Ishikawa (cell line): ENCODE data around the gene C1orf56.

Experiments
- CREB1 ChIP-seq: IDR thresholded peaks from 2 replicates; pipeline ENCODE4 v1.6.1; 2012; ENCODE audit warnings: low read depth
- EP300 ChIP-seq: IDR thresholded peaks from 2 replicates; pipeline ENCODE4 v1.6.1; 2012; ENCODE audit warnings: borderline replicate concordance
- NFIC ChIP-seq: IDR thresholded peaks from 2 replicates; pipeline ENCODE4 v1.6.1; 2012
- RAD21 ChIP-seq: IDR thresholded peaks from 2 replicates; pipeline ENCODE4 v1.6.1; 2012; ENCODE audit warnings: low read depth
- TCF12 ChIP-seq: IDR thresholded peaks from 2 replicates; pipeline ENCODE4 v1.6.1; 2012; ENCODE audit warnings: low read depth
- TEAD4 ChIP-seq: IDR thresholded peaks from 2 replicates; pipeline ENCODE4 v1.6.1; 2012
- YY1 ChIP-seq: IDR thresholded peaks from 2 replicates; pipeline ENCODE4 v1.6.1; 2012; ENCODE audit warnings: low read depth
- TF ChIP-seq, protein P1 (sequence below): IDR thresholded peaks from 2 replicates; pipeline ENCODE4 v1.6.1; 2012
- TF ChIP-seq, protein P2 (sequence below): IDR thresholded peaks from 2 replicates; pipeline ENCODE4 v1.6.1; 2012
- TF ChIP-seq, protein P3 (sequence below): IDR thresholded peaks from 2 replicates; pipeline ENCODE4 v1.6.1; 2012; ENCODE audit warnings: low read depth, mild to moderate bottlenecking

- TF ChIP-seq RAD21 (no peak), YY1 (no peak), CREB1 (no peak), EP300 (no peak), TEAD4 (no peak), NFIC (no peak), TCF12 (no peak)
- TF ChIP-seq, protein P1, sequence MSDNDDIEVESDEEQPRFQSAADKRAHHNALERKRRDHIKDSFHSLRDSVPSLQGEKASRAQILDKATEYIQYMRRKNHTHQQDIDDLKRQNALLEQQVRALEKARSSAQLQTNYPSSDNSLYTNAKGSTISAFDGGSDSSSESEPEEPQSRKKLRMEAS, result no peak
- TF ChIP-seq, protein P2, sequence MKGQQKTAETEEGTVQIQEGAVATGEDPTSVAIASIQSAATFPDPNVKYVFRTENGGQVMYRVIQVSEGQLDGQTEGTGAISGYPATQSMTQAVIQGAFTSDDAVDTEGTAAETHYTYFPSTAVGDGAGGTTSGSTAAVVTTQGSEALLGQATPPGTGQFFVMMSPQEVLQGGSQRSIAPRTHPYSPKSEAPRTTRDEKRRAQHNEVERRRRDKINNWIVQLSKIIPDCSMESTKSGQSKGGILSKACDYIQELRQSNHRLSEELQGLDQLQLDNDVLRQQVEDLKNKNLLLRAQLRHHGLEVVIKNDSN, result no peak
- TF ChIP-seq, protein P3, sequence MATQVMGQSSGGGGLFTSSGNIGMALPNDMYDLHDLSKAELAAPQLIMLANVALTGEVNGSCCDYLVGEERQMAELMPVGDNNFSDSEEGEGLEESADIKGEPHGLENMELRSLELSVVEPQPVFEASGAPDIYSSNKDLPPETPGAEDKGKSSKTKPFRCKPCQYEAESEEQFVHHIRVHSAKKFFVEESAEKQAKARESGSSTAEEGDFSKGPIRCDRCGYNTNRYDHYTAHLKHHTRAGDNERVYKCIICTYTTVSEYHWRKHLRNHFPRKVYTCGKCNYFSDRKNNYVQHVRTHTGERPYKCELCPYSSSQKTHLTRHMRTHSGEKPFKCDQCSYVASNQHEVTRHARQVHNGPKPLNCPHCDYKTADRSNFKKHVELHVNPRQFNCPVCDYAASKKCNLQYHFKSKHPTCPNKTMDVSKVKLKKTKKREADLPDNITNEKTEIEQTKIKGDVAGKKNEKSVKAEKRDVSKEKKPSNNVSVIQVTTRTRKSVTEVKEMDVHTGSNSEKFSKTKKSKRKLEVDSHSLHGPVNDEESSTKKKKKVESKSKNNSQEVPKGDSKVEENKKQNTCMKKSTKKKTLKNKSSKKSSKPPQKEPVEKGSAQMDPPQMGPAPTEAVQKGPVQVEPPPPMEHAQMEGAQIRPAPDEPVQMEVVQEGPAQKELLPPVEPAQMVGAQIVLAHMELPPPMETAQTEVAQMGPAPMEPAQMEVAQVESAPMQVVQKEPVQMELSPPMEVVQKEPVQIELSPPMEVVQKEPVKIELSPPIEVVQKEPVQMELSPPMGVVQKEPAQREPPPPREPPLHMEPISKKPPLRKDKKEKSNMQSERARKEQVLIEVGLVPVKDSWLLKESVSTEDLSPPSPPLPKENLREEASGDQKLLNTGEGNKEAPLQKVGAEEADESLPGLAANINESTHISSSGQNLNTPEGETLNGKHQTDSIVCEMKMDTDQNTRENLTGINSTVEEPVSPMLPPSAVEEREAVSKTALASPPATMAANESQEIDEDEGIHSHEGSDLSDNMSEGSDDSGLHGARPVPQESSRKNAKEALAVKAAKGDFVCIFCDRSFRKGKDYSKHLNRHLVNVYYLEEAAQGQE, result no peak
Measured at GRCh38 chr1:150997949-150998348, 49.6 kb upstream of the C1orf56 start.
